NCI-H1930 (cell line): ENCODE results near the gene AQP1.

Experiments
- DNase-seq, 2 experiments: peaks; one replicate each; lab custom pipeline; 2025; lab: John Stamatoyannopoulos, UW

The AQP1 gene

DNA sequence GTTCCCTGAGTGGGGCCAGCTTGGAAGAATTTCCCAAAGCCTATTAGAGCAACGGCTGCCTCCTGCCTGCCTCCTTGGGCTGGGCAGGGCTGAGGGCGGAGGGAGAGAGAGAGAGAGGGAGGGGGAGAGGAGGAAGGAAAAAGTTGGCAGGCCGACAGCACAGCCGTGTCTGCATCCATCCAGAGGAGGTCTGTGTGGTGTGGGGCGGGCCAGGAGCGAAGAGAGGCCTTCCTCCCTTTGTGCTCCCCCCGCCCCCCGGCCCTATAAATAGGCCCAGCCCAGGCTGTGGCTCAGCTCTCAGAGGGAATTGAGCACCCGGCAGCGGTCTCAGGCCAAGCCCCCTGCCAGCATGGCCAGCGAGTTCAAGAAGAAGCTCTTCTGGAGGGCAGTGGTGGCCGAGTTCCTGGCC, at the start of gene AQP1:
TSS of gene AQP1 (plus strand) at position 293 of the 409 bp plus-strand sequence. CDS start at position 350, 57 bp downstream.
- no peak for DNase-seq

DNA sequence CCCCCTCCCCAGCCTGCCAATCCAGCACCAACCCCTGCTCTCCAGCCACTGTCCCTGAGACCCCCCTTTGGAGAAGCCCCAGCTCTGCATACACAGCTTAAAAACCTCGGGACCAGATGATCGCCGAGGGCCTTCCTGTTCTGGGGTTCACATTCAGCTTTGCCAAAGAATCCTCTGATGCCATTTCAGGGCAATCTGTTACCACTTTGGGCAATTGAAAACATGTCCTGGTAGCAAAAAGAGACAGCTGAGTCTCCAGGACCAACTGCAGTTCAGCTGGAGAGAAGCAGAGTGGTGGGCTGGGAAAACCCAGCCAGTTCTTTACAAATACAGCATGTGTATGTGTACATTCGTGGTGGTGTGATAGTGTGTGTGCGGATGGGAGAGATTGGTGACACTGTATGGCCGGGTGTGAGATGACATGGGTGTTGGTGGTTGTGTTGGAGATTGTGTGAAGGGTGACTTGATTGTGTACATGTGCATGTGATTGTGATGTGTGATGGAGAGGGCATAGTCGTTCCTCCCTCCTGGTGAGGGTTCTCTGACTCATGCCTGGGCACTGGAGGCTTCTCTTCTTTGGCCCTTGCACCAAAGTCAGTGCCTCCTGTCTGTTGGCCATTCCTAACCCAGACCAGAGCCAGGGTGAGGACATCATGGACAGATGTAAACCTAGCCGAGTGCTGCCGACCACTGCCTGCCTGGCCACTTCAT, 48.5 kb upstream of the AQP1 start:
- DNase-seq = no peak

DNA sequence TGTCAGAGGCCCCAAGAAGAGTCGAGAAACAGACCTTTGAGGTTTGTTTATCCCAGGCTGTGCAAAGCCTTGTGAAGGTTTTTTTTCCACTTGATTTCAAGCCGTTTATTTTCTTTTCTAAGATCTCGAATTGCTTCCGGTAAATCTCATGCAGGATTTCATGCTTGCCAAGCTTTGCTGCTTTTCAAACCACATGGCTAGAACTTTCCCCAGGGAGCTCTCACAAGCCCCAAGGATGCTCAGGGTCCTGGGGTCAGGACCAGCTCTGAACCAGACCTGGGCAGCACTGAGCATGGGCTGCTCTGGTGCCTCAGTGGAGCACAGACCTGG, 48.0 kb upstream of the AQP1 start:
- DNase-seq = no peak

- no peak for DNase-seq
These were observed 47.6 kb upstream of the AQP1 start for GRCh38 chr7:30864101-30864500.

GRCh38 chr7:30865076-30865475, 46.6 kb upstream of the AQP1 start:
- no peak for DNase-seq

DNA sequence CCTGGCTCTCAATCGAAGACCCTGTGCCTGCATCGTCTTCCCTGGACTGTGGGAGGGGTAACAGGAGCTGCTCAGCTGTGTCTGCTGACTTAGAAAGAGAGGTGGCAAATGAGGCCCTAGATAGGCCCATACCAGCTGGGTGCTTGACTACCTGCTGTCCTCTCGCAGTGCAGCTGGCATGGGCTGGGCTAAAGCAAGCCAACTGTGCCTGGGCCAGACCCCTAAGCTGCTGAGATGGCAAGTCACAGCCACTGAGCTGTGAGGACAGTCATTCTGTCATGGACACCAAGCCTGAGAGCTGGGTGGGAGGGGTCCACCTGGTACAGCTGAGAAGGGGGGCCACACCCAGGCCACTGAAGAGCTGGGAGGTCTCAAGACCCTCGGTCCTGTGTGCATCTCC, 45.8 kb upstream of the AQP1 start:
- no peak for DNase-seq

DNA sequence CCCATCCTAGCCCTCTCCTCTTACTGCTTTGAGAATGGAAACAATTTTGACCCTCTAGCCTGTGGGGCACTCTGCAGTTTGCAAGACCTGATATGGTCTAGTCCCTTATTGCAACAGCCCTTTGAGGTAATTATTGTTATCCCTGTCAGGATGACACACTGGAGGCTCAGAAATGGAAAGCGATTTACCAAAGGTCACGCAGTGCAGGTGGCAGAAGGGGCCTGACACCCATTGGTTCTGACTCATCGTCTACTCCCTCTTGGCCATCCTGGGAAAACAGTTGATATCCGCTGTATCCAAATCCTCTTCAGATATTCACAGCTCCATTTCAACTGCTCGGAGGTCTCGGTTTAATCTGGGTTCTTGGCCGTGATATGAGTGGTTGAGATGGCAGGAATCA, 44.7 kb upstream of the AQP1 start:
- no peak for DNase-seq

- no peak for DNase-seq
These were observed 44.2 kb upstream of the AQP1 start for GRCh38 chr7:30867483-30867882.

DNA sequence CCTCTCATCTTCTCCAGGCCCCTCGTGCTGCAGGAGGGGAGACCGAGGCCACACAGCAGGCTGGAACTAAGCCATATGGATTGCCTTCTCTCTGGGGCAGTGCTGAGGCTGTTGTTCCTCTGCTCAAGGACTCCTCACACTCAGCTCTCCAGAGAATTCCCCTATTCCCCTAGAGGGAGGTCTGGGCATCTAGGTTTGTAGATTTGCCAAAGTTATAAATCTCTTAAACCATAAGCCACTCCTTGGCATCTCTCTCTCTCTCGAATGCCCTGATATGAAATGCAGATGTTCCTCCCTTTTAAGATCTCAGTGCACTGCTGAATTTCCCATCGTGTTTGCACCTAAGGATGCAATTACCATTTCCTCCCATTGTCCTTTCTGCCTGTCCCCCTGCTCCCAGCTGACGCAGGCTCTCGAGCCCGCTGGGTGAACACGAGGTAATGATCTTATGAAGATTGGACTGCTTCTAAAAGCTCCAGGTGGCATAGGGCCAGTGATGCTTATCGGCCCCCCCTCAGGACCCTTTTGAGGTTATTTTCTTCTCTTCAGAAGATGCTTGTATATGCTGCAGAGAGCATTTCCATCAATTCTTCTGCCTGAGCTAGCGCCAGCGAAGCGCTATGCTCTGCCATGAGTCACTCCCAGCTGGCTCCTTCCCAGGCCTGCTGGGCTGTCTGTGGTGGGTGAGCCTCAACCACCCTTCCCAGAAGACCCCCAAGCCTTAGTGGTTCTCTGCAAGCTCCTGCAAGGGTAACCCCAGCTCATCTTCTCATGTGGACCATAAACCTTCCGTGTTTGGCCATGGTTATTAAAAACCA, 41.6 kb upstream of the AQP1 start:
- DNase-seq = no peak

DNA sequence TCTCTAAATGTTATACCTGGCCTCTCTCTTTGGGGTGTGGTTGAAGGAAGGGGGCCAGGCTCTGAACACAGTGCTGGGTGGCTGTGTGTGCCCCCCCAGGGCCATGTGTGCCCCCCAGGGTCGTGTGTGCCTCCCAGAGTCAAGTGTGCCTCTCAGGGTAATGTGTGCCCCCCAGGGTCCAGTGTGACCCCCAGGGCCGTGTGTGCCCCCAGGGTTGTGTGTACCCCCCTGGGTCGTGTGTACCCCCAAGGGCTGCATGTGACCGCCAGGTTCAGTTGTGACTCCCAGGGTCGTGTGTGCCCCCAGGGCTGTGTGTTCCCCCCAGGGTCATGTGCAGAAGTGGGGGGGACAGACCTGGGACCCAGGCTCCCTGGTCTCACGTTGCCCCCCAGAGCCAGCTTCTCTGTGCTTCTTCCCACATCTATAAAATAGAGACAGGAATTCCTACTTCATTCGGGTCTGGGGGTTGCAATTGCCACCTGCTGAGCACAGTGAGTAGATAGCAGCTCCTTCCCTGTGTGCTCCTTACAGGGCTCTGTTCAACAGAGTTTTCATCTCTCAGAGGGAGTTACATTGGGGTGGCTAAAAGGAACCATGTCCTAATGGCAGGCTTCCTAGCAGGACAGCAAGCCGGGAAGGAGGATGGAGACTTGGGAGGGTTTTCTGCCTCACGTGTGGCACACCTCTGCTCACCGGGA, 40.7 kb upstream of the AQP1 start:
- no peak for DNase-seq

- no peak for DNase-seq
These were observed 40.0 kb upstream of the AQP1 start for GRCh38 chr7:30871655-30872054.

DNA sequence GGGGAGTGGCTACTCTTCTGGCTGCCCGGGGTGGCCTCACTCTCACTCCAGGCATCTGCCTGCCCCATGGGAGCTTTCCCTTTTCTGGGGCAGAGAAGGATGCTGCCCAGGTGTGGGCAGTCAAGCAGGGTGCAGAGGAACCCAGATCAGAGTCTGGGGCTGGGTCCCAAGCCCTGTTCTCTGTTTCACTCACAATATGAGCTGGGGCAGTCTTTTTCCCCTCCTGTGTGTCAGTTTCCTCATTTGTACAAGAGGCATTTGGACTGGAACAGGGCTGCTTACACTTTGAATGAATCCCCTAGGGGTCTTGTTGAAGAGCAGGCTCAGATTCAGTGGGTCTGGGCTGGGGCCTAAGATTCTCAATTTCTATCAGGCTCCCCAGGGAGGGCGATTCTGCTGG, 38.4 kb upstream of the AQP1 start:
- no peak for DNase-seq

DNA sequence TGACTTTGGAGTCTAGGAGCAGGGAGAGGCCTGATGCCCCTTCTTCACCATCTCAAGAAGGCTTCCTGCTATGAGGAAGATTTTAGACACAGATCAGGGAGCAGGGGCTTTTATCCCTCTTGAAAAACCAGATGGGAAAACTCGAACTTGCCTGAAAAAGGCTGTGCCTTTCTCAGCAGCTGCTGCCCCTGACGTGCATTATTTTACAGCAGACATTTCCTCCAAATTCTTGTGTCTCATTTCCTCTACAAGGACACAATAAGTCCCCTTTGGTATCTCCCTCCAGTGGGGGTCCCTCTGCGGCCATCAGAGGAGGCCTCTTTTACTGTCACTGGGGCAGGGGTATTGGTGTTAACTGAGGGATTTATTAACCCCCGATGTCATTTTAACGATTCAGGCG, 38.0 kb upstream of the AQP1 start:
- no peak for DNase-seq

GRCh38 chr7:30874656-30875302, 36.9 kb upstream of the AQP1 start:
- no peak for DNase-seq

- DNase-seq = no peak
These were observed 34.5 kb upstream of the AQP1 start for GRCh38 chr7:30877015-30877769.

DNA sequence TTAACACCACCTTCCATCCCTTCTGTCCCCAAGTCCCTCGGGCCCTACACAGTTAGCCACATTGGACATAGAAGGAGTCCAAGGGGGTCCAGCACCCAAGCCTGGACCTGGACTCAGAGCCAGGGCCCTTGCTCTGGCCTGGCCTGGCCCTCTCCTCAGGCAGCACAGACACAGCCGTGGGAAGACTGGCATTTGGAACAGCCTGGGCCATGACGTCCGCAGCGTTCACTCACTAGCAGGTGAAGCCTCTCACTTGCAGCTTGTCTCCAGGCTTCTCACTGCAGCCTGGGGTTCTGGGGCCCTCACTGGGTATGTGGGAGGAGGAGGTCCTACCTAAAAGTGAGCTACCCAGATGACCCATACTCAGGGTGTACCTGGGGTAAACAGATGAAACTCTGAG, 33.7 kb upstream of the AQP1 start:
- DNase-seq = no peak

GRCh38 chr7:30879139-30880124, 32.2 kb upstream of the AQP1 start:
- DNase-seq = no peak

- DNase-seq = no peak
These were observed 31.4 kb upstream of the AQP1 start for GRCh38 chr7:30880125-30880720.

GRCh38 chr7:30880941-30881340, 30.7 kb upstream of the AQP1 start:
- DNase-seq = no peak

GRCh38 chr7:30881448-30881847, 30.2 kb upstream of the AQP1 start:
- no peak for DNase-seq
